OCI-LY3 (cell line): ENCODE results near the gene ANKS6.

ENCODE experiments used
- CTCF ChIP-seq: fragments of 200-600, 300-600 bp; sonication (generic); IDR thresholded peaks from 2 replicates; pipeline ENCODE4 v1.5.1; 2014; ENCODE audit warnings: antibody characterized with exemption, low read length, low read depth
- EZH2phosphoT487 ChIP-seq: fragments of 200-600 bp; shearing (Covaris generic); IDR thresholded peaks from 2 replicates; pipeline ENCODE4 v1.6.1; 2018; ENCODE audit warnings: antibody characterized with exemption, mixed run types, low read depth

GRCh38 chr9:98687911-98688310, 108.4 kb downstream of the ANKS6 start:
- TF ChIP-seq CTCF (no peak), EZH2phosphoT487 (no peak)
